Upper lobe of left lung (tissue), 4 donors: ENCODE measurements around the gene HKDC1.

Source experiments
- CTCF ChIP-seq, 6 experiments: fragments of 450-650 bp in 4 of 6; fragments of 200-600 bp in 2 of 6; sonication (generic) in 2 of 6; IDR thresholded peaks; one replicate each; pipeline ENCODE4 v1.5.1; 2016 to 2019; ENCODE audit warnings: antibody characterized with exemption in 6 of 6
- POLR2A ChIP-seq, 4 donors: fragments of 450-650 bp; IDR thresholded peaks; one replicate each; pipeline ENCODE4 v1.5.1; 2016 to 2017; ENCODE audit warnings: antibody characterized with exemption in 4 of 4, mild to moderate bottlenecking in 2 of 4

- TF ChIP-seq CTCF (IDR thresholded peaks at IDR 0.05) (peak; percentile 42 to 58 (median 51)), POLR2A (IDR thresholded peaks at IDR 0.05) (peak in 1 of 4 donors; percentile 44)
Measured at GRCh38 chr10:69222157-69223027, 2.3 kb downstream of the HKDC1 start.
